Stimulated activated naive CD8-positive, alpha-beta T cell treated with anti-CD3 and anti-CD28 coated beads, Interleukin-15, Interleukin-2, amounts not matched to agents 100 ng/mL and 50 ng/mL, for 24 hours (primary cell): ENCODE data around the gene CRNKL1.

Experiments used
- H3K27ac Mint-ChIP-seq: one replicate; pipeline ENCODE4 v1.8.0; 2021; ENCODE audit warnings: mild to moderate bottlenecking, mixed read lengths
- H3K27me3 Mint-ChIP-seq: one replicate; pipeline ENCODE4 v1.8.0; 2021; ENCODE audit warnings: mixed read lengths
- H3K36me3 Mint-ChIP-seq: one replicate; pipeline ENCODE4 v1.8.0; 2021; ENCODE audit warnings: low read depth, mixed read lengths
- H3K4me1 Mint-ChIP-seq: one replicate; pipeline ENCODE4 v1.8.0; 2021; ENCODE audit warnings: low read depth, mixed read lengths
- H3K4me3 Mint-ChIP-seq: one replicate; pipeline ENCODE4 v1.8.0; 2021; ENCODE audit warnings: mild to moderate bottlenecking, mixed read lengths
- H3K9me3 Mint-ChIP-seq: one replicate; pipeline ENCODE4 v1.8.0; 2021; ENCODE audit warnings: mixed read lengths

The CRNKL1 gene

GRCh38 chr20:20052074-20052970 lies at the start of gene CRNKL1, which contains the start of gene CFAP61:
Gene CRNKL1, minus strand, starts transcription at chr20:20052466. Its CDS starts 124 bp downstream, at chr20:20052342.
Gene CFAP61, plus strand, starts transcription at chr20:20052532. Its CDS starts 4,122 bp downstream, at chr20:20056654.
- H3K27me3 Mint-ChIP-seq = peaks cover 7% of the 10 kb centered on the region
- peaks cover 23% of the 10 kb centered on the region for H3K4me1 Mint-ChIP-seq
- no peaks in the 10 kb centered on the region for H3K9me3 Mint-ChIP-seq
- H3K36me3 Mint-ChIP-seq = peaks cover 30% of the 10 kb centered on the region
- peak within 1 kb of the TSS; percentile 100 for H3K4me3 Mint-ChIP-seq
- H3K27ac Mint-ChIP-seq = peak within 1 kb of the TSS; percentile 98

GRCh38 chr20:20100881-20101280 lies 48.6 kb upstream of the CRNKL1 start:
- no peaks in the 10 kb centered on the region for H3K4me1 Mint-ChIP-seq
- H3K36me3 Mint-ChIP-seq = no peaks in the 10 kb centered on the region
- H3K4me3 Mint-ChIP-seq = no peak overlapping the region
- peaks cover 4% of the 10 kb centered on the region for H3K27me3 Mint-ChIP-seq
- no peak overlapping the region for H3K27ac Mint-ChIP-seq
- no peaks in the 10 kb centered on the region for H3K9me3 Mint-ChIP-seq

DNA sequence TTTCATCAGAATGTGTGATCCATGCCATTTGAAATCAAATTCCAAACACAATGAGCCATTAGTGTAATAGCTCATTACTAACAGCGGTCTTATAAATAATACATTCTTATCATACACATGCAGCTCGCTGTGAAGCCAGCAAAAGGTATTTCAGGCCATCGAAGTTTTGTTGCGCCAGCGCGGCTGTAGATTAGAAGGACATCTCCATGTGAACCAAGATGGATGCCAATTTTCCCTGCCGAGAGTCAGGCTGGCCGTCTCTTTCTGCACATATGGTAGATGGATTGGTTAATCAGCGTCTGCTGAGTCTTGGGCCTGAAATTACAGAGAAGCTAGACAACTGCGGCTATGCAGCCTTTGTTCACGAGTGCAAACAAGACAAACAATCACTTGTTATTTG lies 44.2 kb upstream of the CRNKL1 start:
- Mint-ChIP-seq H3K4me3 (no peak overlapping the region), H3K4me1 (no peaks in the 10 kb centered on the region), H3K27ac (no peak overlapping the region), H3K27me3 (peaks cover 7% of the 10 kb centered on the region), H3K9me3 (no peaks in the 10 kb centered on the region), H3K36me3 (no peaks in the 10 kb centered on the region)

DNA sequence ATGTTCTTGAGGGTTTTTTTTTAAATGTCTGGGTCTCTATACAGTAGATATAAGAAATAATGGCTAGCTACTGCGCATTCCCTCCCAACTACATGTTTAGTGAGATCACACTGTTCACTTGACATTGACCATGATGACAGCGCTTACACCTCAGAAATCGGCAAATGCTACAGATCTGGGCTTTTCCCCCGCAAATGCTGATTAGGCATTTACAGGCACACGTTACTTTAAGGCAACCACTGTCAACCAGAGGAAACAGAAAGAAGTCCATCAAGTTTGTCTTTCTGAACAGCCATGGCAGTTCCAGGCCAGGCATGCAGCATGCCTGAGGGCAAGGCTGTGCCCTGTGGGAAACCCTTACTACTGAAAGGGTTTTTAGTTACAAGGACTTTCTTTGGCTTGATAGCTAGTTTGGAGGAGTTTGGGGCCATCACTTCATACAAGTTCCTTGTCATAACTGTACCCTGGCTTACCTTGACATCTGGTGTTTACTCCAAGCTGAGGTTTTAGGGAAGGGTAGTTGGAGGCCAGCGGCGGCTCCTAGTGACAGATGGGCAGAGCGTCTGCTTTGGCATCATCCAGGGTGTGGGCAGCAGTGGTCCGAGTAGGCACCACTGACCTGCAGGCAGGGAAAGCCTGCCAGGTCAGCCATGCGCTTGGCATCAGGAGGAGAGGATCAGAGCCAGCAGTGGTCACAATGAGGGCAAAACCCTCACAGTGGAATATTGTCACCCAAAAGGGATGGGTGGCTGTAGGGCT lies 43.0 kb upstream of the CRNKL1 start:
- Mint-ChIP-seq H3K4me3 (no peak overlapping the region), H3K27ac (no peak overlapping the region), H3K27me3 (peaks cover 7% of the 10 kb centered on the region), H3K9me3 (no peaks in the 10 kb centered on the region), H3K4me1 (no peaks in the 10 kb centered on the region), H3K36me3 (no peaks in the 10 kb centered on the region)

DNA sequence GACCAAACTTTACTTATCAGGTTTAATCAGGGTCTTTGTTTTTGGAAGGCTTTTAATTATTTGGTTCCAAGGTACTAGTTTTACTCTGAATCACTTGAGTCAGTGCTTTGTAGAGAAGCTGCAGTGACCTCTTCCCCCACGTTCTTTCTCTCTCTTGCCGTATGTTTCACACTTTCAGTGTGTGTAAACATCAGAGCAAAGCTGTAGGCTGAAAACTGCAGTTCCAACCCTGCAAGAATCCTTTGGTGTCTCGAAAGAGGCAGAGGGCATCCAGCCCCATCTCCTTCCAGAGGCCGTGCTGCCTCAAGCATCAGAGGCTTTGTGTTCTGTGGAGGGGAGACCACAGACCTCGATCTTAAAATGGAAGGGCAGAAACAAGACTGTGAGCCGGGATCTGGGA lies 42.1 kb upstream of the CRNKL1 start:
- Mint-ChIP-seq H3K36me3 (no peaks in the 10 kb centered on the region), H3K4me3 (no peak overlapping the region), H3K27ac (no peak overlapping the region), H3K9me3 (no peaks in the 10 kb centered on the region), H3K4me1 (no peaks in the 10 kb centered on the region), H3K27me3 (peaks cover 7% of the 10 kb centered on the region)

- Mint-ChIP-seq H3K4me1 (no peaks in the 10 kb centered on the region), H3K4me3 (no peak overlapping the region)
Observed at GRCh38 chr20:20092827-20093226, 40.6 kb upstream of the CRNKL1 start.

DNA sequence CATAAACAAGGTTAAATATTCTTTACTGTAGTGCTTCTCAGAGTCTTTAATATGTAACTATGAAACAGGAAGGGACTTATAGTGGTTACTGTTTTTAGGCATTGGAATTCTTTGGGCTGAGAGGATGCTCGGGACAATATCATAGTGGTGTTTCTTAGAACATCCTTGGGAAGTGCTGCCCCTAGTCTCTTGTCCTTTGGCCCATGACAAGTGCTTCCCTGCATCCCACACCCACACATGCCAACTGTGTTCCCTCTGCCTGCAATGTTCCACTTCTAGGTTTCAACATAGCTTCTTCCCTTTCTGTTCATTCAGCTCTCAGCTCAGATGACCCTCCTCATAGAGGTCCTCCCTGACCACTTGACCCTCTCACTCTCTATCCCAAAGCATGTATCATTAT lies 37.7 kb upstream of the CRNKL1 start:
- Mint-ChIP-seq H3K27me3 (peaks cover under 1% of the 10 kb centered on the region), H3K27ac (no peak overlapping the region), H3K4me3 (no peak overlapping the region), H3K9me3 (no peaks in the 10 kb centered on the region), H3K36me3 (no peaks in the 10 kb centered on the region), H3K4me1 (no peaks in the 10 kb centered on the region)

More at GRCh38 chr20:20092827-20093226, 40.6 kb upstream of the CRNKL1 start:
- Mint-ChIP-seq H3K36me3 (no peaks in the 10 kb centered on the region), H3K27me3 (peaks cover 7% of the 10 kb centered on the region), H3K9me3 (no peaks in the 10 kb centered on the region), H3K27ac (no peak overlapping the region)

- Mint-ChIP-seq H3K4me3 (no peak overlapping the region), H3K9me3 (no peaks in the 10 kb centered on the region)
Observed at GRCh38 chr20:20089018-20089417, 36.8 kb upstream of the CRNKL1 start.

GRCh38 chr20:20085812-20086211 lies 33.5 kb upstream of the CRNKL1 start:
- no peaks in the 10 kb centered on the region for H3K9me3 Mint-ChIP-seq
- no peak overlapping the region for H3K4me3 Mint-ChIP-seq
- peaks cover 12% of the 10 kb centered on the region for H3K27me3 Mint-ChIP-seq
- H3K27ac Mint-ChIP-seq = no peak overlapping the region
- H3K4me1 Mint-ChIP-seq = peaks cover 8% of the 10 kb centered on the region
- no peaks in the 10 kb centered on the region for H3K36me3 Mint-ChIP-seq

More at GRCh38 chr20:20089018-20089417, 36.8 kb upstream of the CRNKL1 start:
- Mint-ChIP-seq H3K27me3 (no peaks in the 10 kb centered on the region), H3K27ac (no peak overlapping the region), H3K4me1 (peaks cover 6% of the 10 kb centered on the region), H3K36me3 (no peaks in the 10 kb centered on the region)

DNA sequence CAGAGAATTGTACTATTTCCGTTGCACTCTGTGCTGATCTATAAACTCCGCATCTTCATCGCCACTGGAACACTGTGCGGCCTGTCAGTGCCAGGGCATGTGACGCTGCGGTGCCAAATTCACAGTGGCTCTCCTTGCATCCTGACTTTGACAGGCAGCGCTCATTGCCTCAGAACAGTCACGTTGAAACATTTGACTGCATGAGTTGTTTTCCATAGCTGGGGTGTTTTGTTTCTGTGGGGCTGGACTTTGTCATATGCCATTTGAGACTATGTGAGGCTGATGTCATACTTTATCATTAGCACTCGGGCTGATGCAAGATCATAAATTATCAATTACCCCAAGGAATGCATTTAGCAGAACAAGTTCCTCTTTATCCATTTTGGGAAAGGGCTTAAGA lies 32.8 kb upstream of the CRNKL1 start:
- H3K4me1 Mint-ChIP-seq = peaks cover 8% of the 10 kb centered on the region

DNA sequence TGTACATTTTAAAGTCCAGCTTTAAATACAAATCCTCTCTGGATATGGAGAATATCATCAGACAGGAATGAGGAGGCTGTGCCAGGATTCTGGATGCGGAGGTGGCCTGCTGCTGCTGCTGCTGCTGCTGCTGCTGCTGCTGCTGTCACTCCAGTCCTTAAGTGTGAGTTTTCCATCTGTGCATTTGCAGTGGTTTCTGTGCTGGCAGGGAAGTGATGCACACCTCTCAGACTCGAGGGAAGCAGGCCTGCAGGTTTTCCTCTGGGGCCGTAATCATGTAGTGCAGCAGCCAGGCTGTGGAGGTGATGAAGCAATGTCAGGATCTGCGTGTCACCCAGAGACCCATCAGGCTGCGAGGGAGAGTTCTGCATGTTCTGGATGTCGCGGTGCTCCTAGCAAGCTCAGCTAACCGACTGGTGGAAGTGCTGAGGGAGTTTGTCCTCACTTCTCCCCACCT lies 32.1 kb upstream of the CRNKL1 start:
- H3K27ac Mint-ChIP-seq = no peak overlapping the region
- H3K9me3 Mint-ChIP-seq = no peaks in the 10 kb centered on the region
- no peaks in the 10 kb centered on the region for H3K36me3 Mint-ChIP-seq
- peak overlapping the region; percentile 62 for H3K4me3 Mint-ChIP-seq
- H3K4me1 Mint-ChIP-seq = peaks cover 8% of the 10 kb centered on the region
- peaks cover 12% of the 10 kb centered on the region for H3K27me3 Mint-ChIP-seq

More for the DNA sequence above, 32.8 kb upstream of the CRNKL1 start:
- no peak overlapping the region for H3K27ac Mint-ChIP-seq
- H3K4me3 Mint-ChIP-seq = no peak overlapping the region
- no peaks in the 10 kb centered on the region for H3K36me3 Mint-ChIP-seq
- no peaks in the 10 kb centered on the region for H3K9me3 Mint-ChIP-seq
- H3K27me3 Mint-ChIP-seq = peaks cover 12% of the 10 kb centered on the region

DNA sequence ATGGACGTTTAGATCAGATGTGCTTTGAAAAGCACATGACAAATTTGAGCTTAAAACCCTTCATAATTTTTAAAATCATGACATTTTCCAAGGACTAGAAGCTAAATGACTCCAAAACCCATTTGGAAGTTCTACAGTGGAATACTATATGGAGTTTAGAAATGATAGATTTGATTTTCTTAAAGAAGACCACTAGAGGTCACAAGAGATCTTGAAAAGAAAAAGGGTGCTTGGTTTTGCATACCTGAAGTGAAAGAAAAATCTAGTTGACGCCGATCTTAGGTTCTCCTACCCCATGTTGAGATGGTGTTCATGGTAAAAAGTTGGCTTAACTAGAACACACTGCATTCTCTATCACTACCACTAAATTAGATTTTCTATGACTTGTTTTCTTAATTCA lies 31.5 kb upstream of the CRNKL1 start:
- Mint-ChIP-seq H3K4me1 (peaks cover 8% of the 10 kb centered on the region), H3K36me3 (no peaks in the 10 kb centered on the region), H3K27me3 (peaks cover 16% of the 10 kb centered on the region), H3K9me3 (no peaks in the 10 kb centered on the region), H3K4me3 (peak overlapping the region; percentile 62), H3K27ac (no peak overlapping the region)

DNA sequence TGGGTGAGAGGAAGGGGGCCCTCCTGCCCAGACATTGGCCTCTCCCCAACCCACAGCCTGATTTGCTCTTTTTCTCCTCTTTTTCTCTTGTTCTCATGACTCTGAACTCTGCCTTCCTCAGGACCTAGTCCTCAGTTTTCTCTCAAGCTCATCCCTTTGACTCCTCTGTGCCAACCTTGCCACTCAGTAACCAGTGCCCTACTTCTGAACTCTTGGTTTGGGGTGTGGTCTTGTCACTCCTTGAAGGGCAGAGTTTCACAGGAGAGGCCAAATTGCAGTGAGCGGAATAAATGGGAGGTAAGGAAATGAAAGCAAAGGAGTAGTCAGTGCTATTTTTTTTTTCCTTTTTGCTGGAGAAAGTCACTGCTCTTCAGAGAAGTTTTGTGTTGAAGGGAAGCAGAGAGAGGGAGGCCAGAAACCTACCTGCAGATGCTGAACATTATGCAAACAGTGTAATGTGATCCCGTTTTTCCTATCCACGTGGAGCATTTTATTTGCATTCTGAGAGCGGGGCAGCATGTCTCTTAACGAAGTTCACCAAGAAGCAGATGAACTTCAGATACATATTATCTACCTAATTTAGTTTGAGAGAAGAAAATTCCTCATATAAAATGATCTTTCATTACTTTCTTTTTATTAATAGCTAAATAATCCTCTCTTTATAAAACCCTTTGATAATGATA lies 27.0 kb upstream of the CRNKL1 start:
- no peak overlapping the region for H3K27ac Mint-ChIP-seq
- no peaks in the 10 kb centered on the region for H3K36me3 Mint-ChIP-seq
- peaks cover 4% of the 10 kb centered on the region for H3K4me1 Mint-ChIP-seq
- H3K4me3 Mint-ChIP-seq = no peak overlapping the region
- H3K27me3 Mint-ChIP-seq = peaks cover 16% of the 10 kb centered on the region
- no peaks in the 10 kb centered on the region for H3K9me3 Mint-ChIP-seq

- H3K4me1 Mint-ChIP-seq = no peaks in the 10 kb centered on the region
- no peaks in the 10 kb centered on the region for H3K9me3 Mint-ChIP-seq
- H3K4me3 Mint-ChIP-seq = no peak overlapping the region
- no peak overlapping the region for H3K27ac Mint-ChIP-seq
- H3K27me3 Mint-ChIP-seq = peaks cover 16% of the 10 kb centered on the region
- H3K36me3 Mint-ChIP-seq = no peaks in the 10 kb centered on the region
Observed at GRCh38 chr20:20078041-20078440, 25.8 kb upstream of the CRNKL1 start.
